DMS79 (cell line): ENCODE data around the gene RASA2.
"Not testable (repeated sequence)": the region's sequence is repeated elsewhere in the genome, so short reads cannot be mapped to it uniquely, and the experiment has no call there.

ENCODE experiments used
- DNase-seq: peaks from one replicate; lab custom pipeline; 2025; lab: John Stamatoyannopoulos, UW

RASA2 gene

GRCh38 chr3:141578202-141578973, 91.6 kb downstream of the RASA2 start:
- DNase-seq, result no peak

- DNase-seq, result no peak
Observed at GRCh38 chr3:141594357-141594756, 107.5 kb downstream of the RASA2 start.

DNA sequence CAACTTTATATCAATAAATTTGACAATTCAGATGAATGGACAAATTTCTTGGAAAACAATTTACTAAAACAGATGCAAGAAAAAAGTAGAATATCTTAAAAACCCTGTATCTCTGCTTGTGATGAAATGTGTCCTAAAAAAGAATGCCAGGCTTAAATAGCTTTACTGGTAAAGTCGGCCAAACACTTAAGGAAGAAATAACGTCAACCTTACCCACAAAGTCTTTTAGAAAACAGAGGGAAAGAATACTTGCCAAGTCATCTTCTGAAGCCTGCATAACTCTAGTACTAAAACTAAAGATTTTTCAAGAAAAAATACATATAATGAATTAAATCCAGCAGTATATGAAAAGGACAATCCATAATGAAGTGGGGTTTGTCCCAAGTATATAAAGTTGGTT, 111.1 kb downstream of the RASA2 start:
- no peak for DNase-seq

DNA sequence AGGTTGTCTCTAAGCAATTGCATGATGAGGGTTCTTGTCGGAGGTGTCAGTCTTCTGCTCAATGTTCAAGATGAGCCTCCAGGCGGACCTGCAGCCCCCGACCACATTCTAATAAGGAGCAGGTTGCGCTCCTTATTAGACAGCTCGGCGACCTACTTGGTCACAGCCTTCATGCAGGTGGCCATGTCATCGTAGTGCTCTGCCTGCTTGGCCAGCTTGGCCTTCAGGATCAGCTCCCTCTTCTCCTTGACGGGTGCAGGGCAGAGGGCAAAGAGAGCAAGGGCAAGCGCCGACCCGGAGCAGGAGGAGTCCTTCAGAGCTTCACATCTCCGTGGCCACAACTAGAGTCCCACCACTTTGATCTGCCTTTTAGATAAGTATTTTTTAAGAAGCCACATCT, 113.5 kb downstream of the RASA2 start:
- DNase-seq, result no peak

- no peak for DNase-seq
Observed at GRCh38 chr3:141602706-141603105, 115.9 kb downstream of the RASA2 start.

DNA sequence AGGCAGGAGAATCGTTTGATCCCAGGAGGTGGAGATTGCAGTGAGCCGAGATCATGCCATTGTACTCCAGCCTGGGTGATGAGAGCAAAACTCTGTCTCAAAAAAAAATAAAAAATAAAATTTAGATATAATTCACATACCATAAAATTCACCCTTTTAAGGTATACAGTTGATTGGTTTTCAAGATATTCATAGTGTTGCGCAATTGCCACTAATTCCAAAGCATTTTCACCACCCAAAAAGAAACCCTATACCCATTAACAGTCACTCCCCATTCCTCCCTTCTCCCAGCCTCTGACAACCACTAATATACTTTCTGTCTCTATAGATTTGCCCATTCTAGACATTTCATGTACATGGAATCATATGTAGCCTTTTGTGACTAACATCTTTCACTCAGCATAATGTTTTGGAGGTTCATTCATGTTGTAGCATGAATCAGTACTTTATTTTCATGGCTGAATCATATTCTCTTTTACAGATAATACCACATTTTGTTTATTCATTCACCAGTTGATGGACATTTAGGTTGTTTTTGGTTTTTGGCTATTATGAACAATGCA, 116.7 kb downstream of the RASA2 start:
- no peak for DNase-seq

DNA sequence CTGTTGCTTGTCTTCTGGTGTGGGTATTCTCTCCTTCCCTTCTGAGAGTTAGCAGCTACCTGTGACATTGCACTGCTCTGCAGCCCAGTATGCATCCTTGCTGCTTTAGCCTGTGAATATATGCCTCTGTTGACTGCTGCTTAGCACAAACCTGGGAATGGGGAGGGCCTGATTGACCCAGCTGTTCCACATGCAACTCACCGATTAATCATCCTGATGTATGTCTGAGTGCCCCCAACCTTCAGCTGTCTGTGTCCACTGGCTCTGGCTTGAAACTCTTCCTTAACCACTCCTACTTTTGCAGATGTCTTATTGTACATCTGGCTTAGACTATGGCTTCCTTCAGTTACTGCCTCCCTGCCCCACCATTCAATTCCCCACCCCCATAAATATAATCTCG, 119.1 kb downstream of the RASA2 start:
- no peak for DNase-seq

GRCh38 chr3:141608438-141608837, 121.6 kb downstream of the RASA2 start:
- no peak for DNase-seq

DNA sequence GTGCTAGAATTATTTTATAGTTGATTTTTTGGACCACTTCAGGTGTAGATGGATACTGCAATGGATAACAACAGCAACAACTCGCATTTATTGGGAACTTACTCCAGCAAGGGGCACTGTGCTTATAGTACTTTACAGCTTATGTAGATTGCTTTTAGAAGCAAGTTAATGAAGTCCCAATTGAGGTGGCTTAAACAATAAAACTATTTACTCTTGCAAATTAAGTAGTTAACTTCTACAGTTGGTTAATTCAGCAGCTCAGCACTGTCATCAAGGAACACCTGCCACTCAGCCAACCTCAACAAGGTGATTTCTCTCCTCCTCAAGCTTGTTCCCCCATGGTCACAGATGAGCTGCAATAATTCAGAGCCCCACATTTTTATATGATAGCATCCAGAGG, 124.1 kb downstream of the RASA2 start:
- DNase-seq, result no peak

GRCh38 chr3:141618103-141618910, 131.5 kb downstream of the RASA2 start:
- DNase-seq, result no peak

DNA sequence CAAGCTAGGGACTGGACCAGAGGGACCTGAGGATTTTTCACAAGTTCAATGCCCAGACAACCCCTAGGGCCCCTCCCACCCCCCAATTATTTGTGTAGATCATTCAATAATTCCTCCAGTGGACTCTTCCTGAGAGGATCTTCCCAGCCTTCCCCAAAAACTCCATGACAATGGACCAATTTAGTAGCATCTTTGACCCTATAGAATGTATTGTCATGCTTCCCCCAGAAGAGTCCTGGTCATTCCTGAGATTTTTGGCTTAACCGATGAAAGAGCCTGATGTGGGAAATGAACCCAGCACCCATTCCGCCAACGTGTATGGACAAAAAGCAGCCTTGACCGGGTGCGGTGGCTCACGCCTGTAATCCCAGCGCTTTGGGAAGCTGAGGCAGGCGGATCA, 132.1 kb downstream of the RASA2 start:
- no peak for DNase-seq

DNA sequence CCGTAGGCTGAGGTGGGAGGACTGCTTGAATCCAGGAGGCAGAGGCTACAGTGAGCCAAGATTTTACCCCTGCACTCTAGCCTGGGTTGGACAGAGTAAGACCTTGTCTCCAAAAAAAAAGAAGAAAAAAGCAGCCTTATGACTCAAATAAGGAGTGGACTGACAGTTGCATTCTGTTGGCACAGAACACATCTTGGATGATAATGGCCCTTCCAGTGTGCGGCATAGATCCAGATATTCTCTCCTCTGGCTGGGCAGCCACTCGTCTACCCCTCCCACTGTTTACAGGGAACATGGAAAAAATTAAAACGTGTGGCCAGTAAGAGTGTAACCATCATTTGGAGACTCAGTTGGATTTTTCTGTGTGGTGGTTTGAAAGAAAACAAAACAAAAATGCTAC, 132.6 kb downstream of the RASA2 start:
- no peak for DNase-seq

DNA sequence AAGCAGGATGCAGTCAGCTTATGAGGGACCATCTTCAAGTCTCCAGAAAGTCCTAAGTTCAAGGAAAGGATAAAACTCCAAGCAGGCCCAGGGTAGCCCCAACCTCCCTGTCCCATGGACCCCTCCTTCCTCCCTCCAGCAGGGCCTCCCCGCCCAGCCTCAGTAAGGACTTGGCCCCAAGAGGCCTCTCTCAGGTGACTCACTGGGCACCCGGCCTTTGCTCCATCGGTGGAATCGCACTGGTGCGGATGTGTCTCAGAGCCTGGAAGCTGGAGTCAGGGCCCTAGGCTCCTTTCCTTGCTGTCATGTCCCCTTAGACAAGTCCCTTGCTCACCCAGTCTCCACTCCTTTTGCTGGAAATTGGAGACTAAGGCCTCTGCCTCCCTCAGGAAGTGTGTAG, 136.9 kb downstream of the RASA2 start:
- DNase-seq, result no peak

GRCh38 chr3:141625506-141625905, 138.7 kb downstream of the RASA2 start:
- no peak for DNase-seq

DNA sequence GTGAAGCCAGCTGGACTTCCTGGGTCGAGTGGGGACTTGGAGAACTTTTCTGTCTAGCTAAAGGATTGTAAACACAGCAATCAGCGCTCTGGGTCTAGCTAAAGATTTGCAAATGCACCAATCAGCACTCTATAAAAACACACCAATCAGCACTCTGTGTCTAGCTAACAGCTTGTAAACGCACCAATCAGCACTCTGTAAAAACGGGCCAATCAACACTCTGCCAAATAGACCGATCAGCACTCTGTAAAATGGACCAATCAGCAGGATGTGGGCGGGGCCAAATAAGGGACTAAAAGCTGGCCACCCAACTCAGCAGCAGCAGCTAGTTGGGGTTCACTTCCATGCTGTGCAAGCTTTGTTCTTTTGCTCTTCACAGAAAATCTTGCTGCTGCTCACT, 141.5 kb downstream of the RASA2 start:
- not testable (repeated sequence) for DNase-seq

DNA sequence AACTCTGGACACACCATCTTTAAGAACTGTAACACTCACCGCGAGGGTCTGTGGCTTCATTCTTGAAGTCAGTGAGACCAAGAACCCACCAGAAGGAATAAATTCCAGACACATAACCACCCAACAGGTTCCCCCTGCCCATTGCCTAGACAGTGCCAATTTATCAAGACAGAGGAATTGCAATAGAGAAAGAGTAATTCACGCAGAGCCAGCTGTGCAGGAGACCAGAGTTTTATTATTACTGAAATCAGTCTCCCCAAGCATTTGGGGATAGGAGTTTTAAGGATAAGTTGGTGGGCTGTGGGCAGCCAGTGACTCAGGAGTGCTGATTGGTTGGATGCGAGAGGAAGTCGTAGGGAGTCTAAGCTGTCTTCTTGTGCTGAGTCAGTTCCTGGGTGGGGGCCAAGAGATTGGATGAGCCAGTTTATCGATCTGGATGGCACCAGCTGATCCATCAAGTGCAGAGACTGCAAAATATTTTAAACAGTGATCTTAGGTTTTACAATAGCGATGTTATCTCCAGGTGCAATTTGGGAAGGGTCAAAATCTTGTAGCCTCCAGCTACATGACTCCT, 142.1 kb downstream of the RASA2 start:
- not testable (repeated sequence) for DNase-seq

GRCh38 chr3:141629976-141630375, 143.1 kb downstream of the RASA2 start:
- DNase-seq, result no peak

DNA sequence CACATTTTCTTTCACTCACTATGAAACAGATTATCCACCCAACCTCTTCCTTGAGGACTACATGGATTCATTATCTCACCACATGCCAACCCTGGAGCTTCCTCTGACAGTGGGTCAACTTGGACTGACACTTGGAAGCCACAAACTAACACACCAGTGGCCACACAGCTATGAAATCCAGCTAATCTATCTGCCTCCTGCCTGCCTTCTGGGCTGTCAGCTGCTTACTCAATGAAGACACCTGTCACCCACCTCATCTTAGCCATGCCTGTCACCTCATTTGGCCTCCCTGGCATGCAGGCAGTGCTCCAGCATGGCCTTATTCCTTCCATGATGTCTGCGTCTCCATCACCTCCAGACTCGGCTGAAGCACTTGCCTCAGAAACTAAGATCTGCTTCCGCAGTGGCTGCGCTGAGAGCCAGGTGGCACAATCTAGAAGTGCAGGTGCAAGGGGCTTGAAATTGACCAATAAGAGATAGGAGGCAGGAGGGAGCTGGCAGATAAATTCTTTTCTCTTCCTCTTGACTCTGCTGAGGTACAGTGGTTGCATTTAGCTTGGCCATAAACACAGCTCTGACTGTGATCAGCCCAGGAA, 146.1 kb downstream of the RASA2 start:
- no peak for DNase-seq

DNA sequence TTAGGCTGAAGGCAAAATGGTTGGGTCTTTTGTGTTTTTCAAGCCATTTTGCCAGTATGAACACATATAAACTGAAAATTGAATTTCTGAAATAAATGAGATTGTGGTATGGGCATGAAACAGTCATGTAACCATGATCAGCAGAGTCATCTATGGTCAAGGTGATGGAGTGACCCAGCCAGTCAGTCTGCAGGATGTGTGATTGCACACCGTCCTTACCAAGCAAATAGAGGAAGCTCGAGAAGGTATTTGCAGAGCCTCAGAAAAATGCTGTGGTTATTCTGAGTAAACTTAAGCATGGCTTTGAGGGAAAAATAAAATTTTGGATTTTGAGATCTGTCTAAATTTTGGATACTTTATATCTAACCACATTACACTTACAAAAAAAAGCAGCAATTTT, 155.4 kb downstream of the RASA2 start:
- no peak for DNase-seq

DNA sequence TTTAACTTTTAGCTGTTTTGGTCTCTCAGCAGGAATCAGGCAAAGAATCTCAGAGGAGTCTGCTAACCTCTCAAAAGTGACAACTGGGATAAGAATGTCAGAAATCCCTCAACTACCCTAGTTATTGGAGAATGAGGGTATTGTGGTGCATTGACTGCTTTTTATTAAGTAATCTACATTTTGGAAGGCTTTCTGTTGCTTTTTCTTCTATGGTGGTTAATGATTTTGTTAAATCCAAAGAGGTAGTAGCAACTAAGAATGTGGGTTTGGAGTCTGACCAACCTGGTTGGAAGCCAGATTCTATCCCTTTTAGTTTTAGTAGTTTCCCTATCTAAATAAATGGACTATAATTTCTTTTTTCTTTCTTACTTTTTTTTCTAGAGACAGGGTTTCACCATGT, 156.6 kb downstream of the RASA2 start:
- no peak for DNase-seq

GRCh38 chr3:141643796-141644195, 157.0 kb downstream of the RASA2 start:
- no peak for DNase-seq

DNA sequence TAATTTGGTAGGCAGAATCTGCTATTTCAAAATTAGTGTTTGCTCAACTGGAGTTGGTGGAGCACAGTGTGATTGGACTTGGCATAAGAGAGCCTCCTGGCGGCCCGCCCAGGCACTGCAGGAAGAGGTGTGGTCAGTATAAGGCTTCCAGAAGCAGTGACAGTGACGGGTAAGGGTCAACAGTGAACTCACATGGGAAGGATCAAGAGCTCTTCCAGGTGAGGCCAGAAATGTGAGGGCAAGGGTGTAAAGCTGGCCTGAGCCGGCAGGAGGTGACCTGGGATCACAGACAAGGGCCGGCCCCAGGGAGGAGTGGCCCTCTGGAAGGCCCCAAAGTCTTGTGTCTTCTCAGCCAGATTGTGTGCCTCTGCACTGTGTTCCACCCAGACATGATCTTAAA, 158.1 kb downstream of the RASA2 start:
- no peak for DNase-seq
